Right atrium auricular region (tissue), 2 donors: ENCODE measurements around the gene A2ML1. TPM values are rescaled to one million over a fixed set of nuclear protein-coding genes. Genes with fewer than 3 reads are reported as not detected.
A peak's percentile ranks its signal among the peaks of the same experiment; 100 is the strongest.

Source experiments
- DNase-seq: peaks from one replicate; pipeline ENCODE4 v3.0.0-alpha.2; 2019; ENCODE audit warnings: low spot score
- H3K27ac ChIP-seq, 2 donors: fragments of 200-600 bp; sonication (generic); 1 replicate in 1 of 2; 2 replicates in 1 of 2; pipeline ENCODE4 v1.5.1; 2016 to 2019
- H3K27me3 ChIP-seq, 2 donors: fragments of 200-600 bp; sonication (generic); one replicate each; pipeline versions ENCODE4 v1.5.1 to v1.6.0; 2017 to 2019
- H3K36me3 ChIP-seq: fragments of 200-600 bp; sonication (generic); one replicate; pipeline ENCODE4 v1.5.1; 2016
- H3K4me1 ChIP-seq, 2 donors: fragments of 200-600 bp; sonication (generic); one replicate each; pipeline versions ENCODE4 v1.5.1 to v1.6.0; 2017 to 2019
- H3K4me3 ChIP-seq, 2 donors: fragments of 200-600 bp; sonication (generic); 1 replicate in 1 of 2; 2 replicates in 1 of 2; pipeline ENCODE4 v1.5.1; 2017 to 2019; ENCODE audit warnings: mild to moderate bottlenecking in 1 of 2, moderate library complexity in 1 of 2
- H3K9me3 ChIP-seq, 2 donors: fragments of 200-600 bp; sonication (generic); one replicate each; pipeline ENCODE4 v1.5.1; 2019
- total RNA-seq, 2 donors: library from RNA; depleted of rRNA; stranded (reverse); fragments of >200 nt; gene quantifications; one replicate each; pipeline ENCODE4 v1.1.0, GENCODE V29; 2016
- TF ChIP-seq, protein P1 (sequence below), 2 donors: fragments of 200-600 bp; sonication (generic); IDR thresholded peaks; one replicate each; pipeline ENCODE4 v1.5.1; 2019; ENCODE audit warnings: antibody characterized with exemption in 2 of 2

Gene A2ML1
- total RNA-seq, 2 donors from 2014 or later = 0.15 TPM; not detected in 1

DNA sequence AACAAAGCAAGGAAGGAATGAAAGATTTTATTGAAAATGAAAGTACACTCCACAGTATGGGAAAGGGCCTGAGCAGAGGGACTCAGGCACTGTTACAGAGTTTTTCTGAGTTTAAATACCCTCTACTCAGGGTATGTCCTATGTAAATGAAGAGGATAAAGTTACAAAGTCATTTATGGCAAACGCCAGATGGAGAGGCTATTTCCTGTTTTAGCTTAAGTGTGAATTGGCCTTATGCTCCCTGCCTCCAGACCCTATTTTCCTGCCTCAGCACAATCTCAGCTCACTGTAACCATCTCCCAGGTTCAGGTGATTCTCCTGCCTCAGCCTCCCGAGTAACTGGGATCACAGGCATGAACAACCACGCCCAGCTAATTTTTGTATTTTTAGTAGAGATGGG, 85.1 kb downstream of the A2ML1 start:
- H3K4me3 ChIP-seq = no peak overlapping the region
- H3K4me1 ChIP-seq = peaks cover 0 to 11% of the 10 kb centered on the region in 2 donors
- peak overlapping the region in 1 of 2 donors; percentile 67 for H3K27ac ChIP-seq
- TF ChIP-seq, protein P1, sequence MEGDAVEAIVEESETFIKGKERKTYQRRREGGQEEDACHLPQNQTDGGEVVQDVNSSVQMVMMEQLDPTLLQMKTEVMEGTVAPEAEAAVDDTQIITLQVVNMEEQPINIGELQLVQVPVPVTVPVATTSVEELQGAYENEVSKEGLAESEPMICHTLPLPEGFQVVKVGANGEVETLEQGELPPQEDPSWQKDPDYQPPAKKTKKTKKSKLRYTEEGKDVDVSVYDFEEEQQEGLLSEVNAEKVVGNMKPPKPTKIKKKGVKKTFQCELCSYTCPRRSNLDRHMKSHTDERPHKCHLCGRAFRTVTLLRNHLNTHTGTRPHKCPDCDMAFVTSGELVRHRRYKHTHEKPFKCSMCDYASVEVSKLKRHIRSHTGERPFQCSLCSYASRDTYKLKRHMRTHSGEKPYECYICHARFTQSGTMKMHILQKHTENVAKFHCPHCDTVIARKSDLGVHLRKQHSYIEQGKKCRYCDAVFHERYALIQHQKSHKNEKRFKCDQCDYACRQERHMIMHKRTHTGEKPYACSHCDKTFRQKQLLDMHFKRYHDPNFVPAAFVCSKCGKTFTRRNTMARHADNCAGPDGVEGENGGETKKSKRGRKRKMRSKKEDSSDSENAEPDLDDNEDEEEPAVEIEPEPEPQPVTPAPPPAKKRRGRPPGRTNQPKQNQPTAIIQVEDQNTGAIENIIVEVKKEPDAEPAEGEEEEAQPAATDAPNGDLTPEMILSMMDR (IDR thresholded peaks at IDR 0.05) = no peak
- H3K9me3 ChIP-seq = no peaks in the 10 kb centered on the region
- no peaks in the 10 kb centered on the region for H3K36me3 ChIP-seq
- no peaks in the 10 kb centered on the region for H3K27me3 ChIP-seq
- no peak for DNase-seq

DNA sequence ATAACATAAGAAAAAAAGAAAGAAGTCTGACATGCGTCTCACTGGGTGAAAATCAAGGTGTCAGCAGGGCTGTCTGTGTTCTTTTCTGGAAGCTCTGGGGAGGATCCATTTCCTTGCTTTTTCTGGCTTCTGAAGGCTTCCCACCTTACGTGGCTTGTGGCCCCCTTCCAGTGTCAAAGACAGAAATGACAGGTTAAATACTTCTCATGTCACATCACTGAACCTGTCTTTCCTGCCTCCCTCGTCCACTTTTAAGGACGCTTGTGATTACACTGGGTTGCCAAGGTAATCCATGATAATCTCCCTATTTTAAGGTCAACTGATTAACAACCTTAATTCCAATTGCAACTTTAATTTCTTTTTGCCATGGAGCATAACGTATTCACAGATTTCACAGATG, 87.3 kb downstream of the A2ML1 start:
- no peaks in the 10 kb centered on the region for H3K27me3 ChIP-seq
- no peaks in the 10 kb centered on the region for H3K36me3 ChIP-seq
- no peak for DNase-seq
- H3K27ac ChIP-seq = peak overlapping the region in 1 of 2 donors; percentile 9
- peaks cover 0 to 11% of the 10 kb centered on the region in 2 donors for H3K4me1 ChIP-seq
- TF ChIP-seq, protein P1 (IDR thresholded peaks at IDR 0.05) = no peak
- no peak overlapping the region for H3K4me3 ChIP-seq
- no peaks in the 10 kb centered on the region for H3K9me3 ChIP-seq

DNA sequence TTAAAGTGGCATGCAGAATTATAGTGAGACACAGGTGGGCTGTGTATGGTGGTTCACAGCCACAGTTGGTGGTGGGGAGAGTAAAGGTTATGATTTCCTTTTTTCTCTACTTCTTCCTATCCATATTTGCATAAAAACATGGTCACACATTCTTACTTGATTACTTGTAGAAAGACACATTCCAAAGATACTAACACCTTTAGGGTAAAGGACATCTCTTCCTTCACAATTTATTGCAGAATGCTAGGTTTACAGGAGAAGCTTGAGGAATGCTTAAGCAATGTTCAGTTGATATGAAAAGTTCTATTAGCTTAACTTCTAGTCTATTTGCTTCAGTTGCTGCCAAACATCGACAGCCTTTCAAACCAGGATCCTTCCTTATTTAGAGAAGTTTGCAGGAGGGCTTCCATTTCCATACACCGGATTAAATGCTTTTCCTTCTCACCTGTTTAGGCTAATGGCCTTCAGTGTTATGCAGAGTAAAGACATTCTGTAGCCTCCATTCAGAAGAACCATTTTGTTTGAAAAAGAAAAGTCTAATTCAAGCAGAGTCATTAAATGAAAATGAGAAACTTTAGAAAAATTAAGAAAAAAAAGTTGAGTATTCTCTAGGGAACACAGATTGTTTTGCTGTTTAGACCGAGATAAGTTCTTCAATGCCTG, 89.3 kb downstream of the A2ML1 start:
- TF ChIP-seq, protein P1 (IDR thresholded peaks at IDR 0.05) = no peak
- H3K27ac ChIP-seq = peak overlapping the region in 1 of 2 donors; percentile 92
- H3K27me3 ChIP-seq = no peaks in the 10 kb centered on the region
- no peaks in the 10 kb centered on the region for H3K36me3 ChIP-seq
- H3K4me3 ChIP-seq = no peak overlapping the region
- no peak for DNase-seq
- H3K9me3 ChIP-seq = no peaks in the 10 kb centered on the region
- H3K4me1 ChIP-seq = peaks cover 0 to 26% of the 10 kb centered on the region in 2 donors

DNA sequence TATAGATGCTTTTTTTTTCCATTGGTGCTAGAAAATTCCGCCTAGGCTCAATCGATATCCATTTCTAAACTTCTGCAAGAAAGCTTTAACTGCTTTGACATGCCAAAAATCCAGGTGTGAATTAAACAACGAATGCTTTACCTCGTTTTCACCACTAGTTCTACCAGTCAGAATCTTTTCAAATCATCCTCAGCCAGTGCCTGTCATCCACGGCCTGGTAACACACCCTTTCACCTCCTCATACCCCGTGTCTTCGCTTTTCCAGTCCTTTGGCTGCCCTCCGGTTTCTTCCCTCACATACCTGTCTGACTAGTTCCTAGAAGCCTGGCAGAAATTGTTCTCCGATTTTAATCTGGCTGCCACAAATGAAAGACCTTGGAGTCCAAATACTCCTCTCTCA, 90.5 kb downstream of the A2ML1 start:
- H3K9me3 ChIP-seq = no peaks in the 10 kb centered on the region
- H3K36me3 ChIP-seq = no peaks in the 10 kb centered on the region
- no peak overlapping the region for H3K4me3 ChIP-seq
- peaks cover 0 to 26% of the 10 kb centered on the region in 2 donors for H3K4me1 ChIP-seq
- no peak for DNase-seq
- TF ChIP-seq, protein P1 (IDR thresholded peaks at IDR 0.05) = peak in 1 of 2 donors; percentile 29
- peak overlapping the region; percentile 43 to 92 for H3K27ac ChIP-seq
- no peaks in the 10 kb centered on the region for H3K27me3 ChIP-seq

DNA sequence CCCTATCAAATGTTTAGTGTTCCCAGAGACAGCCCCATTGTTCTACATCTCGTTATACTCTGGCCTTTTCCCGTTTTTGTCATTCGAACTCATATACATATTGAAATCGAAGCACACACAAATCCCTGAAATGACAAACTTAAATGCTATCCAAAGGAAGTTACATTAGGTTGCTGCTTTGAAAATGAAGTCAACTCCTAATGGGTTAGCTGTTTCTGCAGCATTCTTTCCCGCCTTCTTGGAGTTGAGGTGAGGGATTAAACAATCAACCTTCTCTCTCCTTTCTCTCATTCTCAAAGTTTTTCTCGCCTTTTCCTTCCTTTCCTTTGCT, 91.2 kb downstream of the A2ML1 start:
- TF ChIP-seq, protein P1 (IDR thresholded peaks at IDR 0.05) = no peak

More for the DNA sequence above, 91.2 kb downstream of the A2ML1 start:
- peak overlapping the region; percentile 88 to 92 for H3K27ac ChIP-seq
- no peaks in the 10 kb centered on the region for H3K27me3 ChIP-seq
- peaks cover 0 to 26% of the 10 kb centered on the region in 2 donors for H3K4me1 ChIP-seq
- H3K9me3 ChIP-seq = no peaks in the 10 kb centered on the region
- no peak for DNase-seq
- peak overlapping the region; percentile 73 to 75 for H3K4me3 ChIP-seq
- no peaks in the 10 kb centered on the region for H3K36me3 ChIP-seq
